CD4-positive, alpha-beta T cell (primary cell): ENCODE data around the gene DCTPP1. TPM values are rescaled to one million over a fixed set of nuclear protein-coding genes. Genes with fewer than 3 reads are reported as not detected.

Source experiments
- ATAC-seq: fragments of 200-7000 bp; cut with Tn5 transposase; one replicate; pipeline ENCODE4 v1.10.0; 2022; ENCODE audit warnings: mild to moderate bottlenecking; ENCODE audit not compliant: poor library complexity
- CTCF ChIA-PET: fragments of 350-600 bp; sonication (Branson Sonifier 250); formaldehyde crosslinking; loops from one replicate; lab custom pipeline; 2021; ENCODE audit warnings: antibody characterized with exemption, inconsistent platforms; lab: Charles Lee
- POLR2A ChIA-PET: fragments of 350-600 bp; sonication (Branson Sonifier 250); formaldehyde crosslinking; loops from one replicate; lab custom pipeline; 2021; ENCODE audit warnings: antibody characterized with exemption, inconsistent platforms; lab: Charles Lee
- DNase-seq, 14 experiments: peaks; one replicate each; pipeline ENCODE4 v3.0.0-alpha.2; 2013 to 2020; ENCODE audit warnings: mixed read lengths in 2 of 14
- H3K27ac ChIP-seq, 2 donors: one replicate each; pipeline versions ENCODE4 v1.5.1 to v1.7.0; 2013; ENCODE audit warnings: low read length in 2 of 2, low read depth in 1 of 2, mild to moderate bottlenecking in 1 of 2
- H3K27me3 ChIP-seq, 2 experiments: 1 replicate in 1 of 2; 2 replicates in 1 of 2; pipeline versions ENCODE4 v1.6.1 to v1.7.0; 2013; ENCODE audit warnings: low read length in 2 of 2, control low read depth in 1 of 2, mild to moderate bottlenecking in 1 of 2, moderate library complexity in 1 of 2; ENCODE audit not compliant: insufficient read depth in 2 of 2, control insufficient read depth in 1 of 2
- H3K36me3 ChIP-seq: one replicate; pipeline ENCODE4 v1.6.1; 2013; ENCODE audit warnings: low read length, control low read depth; ENCODE audit not compliant: insufficient read depth
- H3K4me1 ChIP-seq: one replicate; pipeline ENCODE4 v1.6.1; 2013; ENCODE audit warnings: low read length, control low read depth; ENCODE audit not compliant: insufficient read depth
- H3K4me3 ChIP-seq: one replicate; pipeline ENCODE4 v1.5.1; 2013; ENCODE audit warnings: mild to moderate bottlenecking, low read length, moderate library complexity
- H3K9me3 ChIP-seq, 2 experiments: 1 replicate in 1 of 2; 2 replicates in 1 of 2; pipeline versions ENCODE4 v1.6.1 to v1.7.0; 2013; ENCODE audit warnings: low read length in 2 of 2, mild to moderate bottlenecking in 2 of 2, control low read depth in 1 of 2, moderate library complexity in 1 of 2; ENCODE audit not compliant: control insufficient read depth in 1 of 2, insufficient read depth in 1 of 2
- H3K27ac Mint-ChIP-seq: one replicate; pipeline ENCODE4 v1.8.0; 2020; ENCODE audit warnings: mixed read lengths
- H3K27me3 Mint-ChIP-seq: one replicate; pipeline ENCODE4 v1.8.0; 2021; ENCODE audit warnings: mixed read lengths
- H3K36me3 Mint-ChIP-seq: one replicate; pipeline ENCODE4 v1.8.0; 2021; ENCODE audit warnings: low read depth, mixed read lengths
- H3K4me1 Mint-ChIP-seq: one replicate; pipeline ENCODE4 v1.8.0; 2021; ENCODE audit warnings: low read depth, mixed read lengths
- H3K4me3 Mint-ChIP-seq: one replicate; pipeline ENCODE4 v1.8.0; 2020; ENCODE audit warnings: mild to moderate bottlenecking, mixed read lengths
- H3K9me3 Mint-ChIP-seq: one replicate; pipeline ENCODE4 v1.8.0; 2020; ENCODE audit warnings: mixed read lengths
- CTCF ChIP-seq: fragments of 200-600 bp; IDR thresholded peaks from one replicate; pipeline ENCODE4 v1.8.0; 2022; ENCODE audit warnings: antibody characterized with exemption, mild to moderate bottlenecking
- intact Hi-C, 2 experiments: fragments of 100-400 bp; cut with DNase I in 1 of 2; cut with micrococcal nuclease in 1 of 2; formaldehyde crosslinking; loops; one replicate each; pipeline versions ENCODE4 v1.15.1 to v1.9.0; 2023 to 2025; cut with DNase I, micrococcal nuclease
- total RNA-seq, 174 experiments: library from RNA in 2 of 174; stranded (reverse) in 2 of 174; gene quantifications; one replicate each; pipeline ENCODE4 v1.2.3 and lab custom pipeline; 2021 to 2026

DCTPP1 gene
- total RNA-seq, 2 experiments from 2014 or later = 5.4 to 6.5 TPM

GRCh38 chr16:30377050-30377811, 52.6 kb downstream of the DCTPP1 start:
- Mint-ChIP-seq H3K4me3 (peak overlapping the region; percentile 99), H3K36me3 (peaks cover 37% of the 10 kb centered on the region), H3K4me1 (peaks cover 49% of the 10 kb centered on the region), H3K9me3 (no peaks in the 10 kb centered on the region), H3K27me3 (no peaks in the 10 kb centered on the region), H3K27ac (peak overlapping the region; percentile 100)
- intact Hi-C loops = loop anchor here in 1 of 2 experiments (10.0 kb wide), 1 partner anchor 548 kb away; the partner anchor contains the start of gene FBXL19
- ATAC-seq (peak; percentile 0), DNase-seq (no peak)
- Histone ChIP-seq H3K27ac (peak overlapping the region; percentile 100), H3K36me3 (peaks cover 25% of the 10 kb centered on the region), H3K4me1 (peaks cover 67% of the 10 kb centered on the region), H3K9me3 (no peaks in the 10 kb centered on the region), H3K4me3 (peak overlapping the region; percentile 71), H3K27me3 (no peaks in the 10 kb centered on the region)
- no peak for TF ChIP-seq CTCF
- CTCF ChIA-PET = interaction anchor here (3.7 kb wide), 1 partner anchor 32 kb away, joined by 14 read pairs; no protein-coding TSS in a partner anchor
- POLR2A ChIA-PET = interaction anchor here (1.0 to 7.3 kb wide), 18 partner anchors 7 to 765 kb away, joined by 3 to 153 read pairs (median 8); partner anchors contain the start of genes ALDOA, CD2BP2, CORO1A and DCTPP1

- peaks cover 67% of the 10 kb centered on the region for H3K4me1 ChIP-seq
Observed at GRCh38 chr16:30376461-30376902, 53.3 kb downstream of the DCTPP1 start.

More at GRCh38 chr16:30376461-30376902, 53.3 kb downstream of the DCTPP1 start:
- Mint-ChIP-seq H3K27me3 (no peaks in the 10 kb centered on the region), H3K4me3 (no peak overlapping the region), H3K4me1 (peaks cover 51% of the 10 kb centered on the region), H3K27ac (peak overlapping the region; percentile 100), H3K36me3 (peaks cover 35% of the 10 kb centered on the region), H3K9me3 (no peaks in the 10 kb centered on the region)
- TF ChIP-seq CTCF = no peak
- peak in 1 of 14 experiments; percentile 38 for DNase-seq
- Histone ChIP-seq H3K9me3 (no peaks in the 10 kb centered on the region), H3K4me3 (no peak overlapping the region), H3K27ac (peak overlapping the region; percentile 100), H3K27me3 (no peaks in the 10 kb centered on the region), H3K36me3 (peaks cover 25% of the 10 kb centered on the region)
- ATAC-seq = no peak
- CTCF ChIA-PET = interaction anchor here (3.7 kb wide), 1 partner anchor 33 kb away, joined by 14 read pairs; no protein-coding TSS in a partner anchor
- POLR2A ChIA-PET = interaction anchor here (1.6 to 2.6 kb wide), 3 partner anchors 21 to 766 kb away, joined by 3 to 20 read pairs (median 17); partner anchors contain the start of gene CD2BP2
- intact Hi-C loops = loop anchor here in 1 of 2 experiments (10.0 kb wide), 1 partner anchor 548 kb away; the partner anchor contains the start of gene FBXL19
